GM10248 (cell line): ENCODE results near the gene CFAP100.

Experiments
- CTCF ChIA-PET: fragments of 300-600 bp; sonication (Branson Sonifier 250); formaldehyde crosslinking; extraction: SDS; loops from one replicate; lab custom pipeline; 2021; ENCODE audit warnings: antibody characterized with exemption; lab: Yijun Ruan, JAX
- POLR2A ChIA-PET: fragments of 350-650 bp; sonication (Branson Sonifier 250); formaldehyde crosslinking; extraction: SDS; loops from one replicate; lab custom pipeline; 2020; ENCODE audit warnings: antibody characterized with exemption; lab: Yijun Ruan, JAX
- DNase-seq: peaks from one replicate; pipeline ENCODE4 v3.0.0; 2012; ENCODE audit errors: extremely low spot score
- CTCF ChIP-seq: IDR thresholded peaks from 2 replicates; pipeline ENCODE4 v1.5.1; 2012; ENCODE audit warnings: mild to moderate bottlenecking, low read depth; ENCODE audit errors: extremely low read depth, missing control alignments, control extremely low read depth

CFAP100 gene

GRCh38 chr3:126451511-126451910 is 56.8 kb downstream of the CFAP100 start:
- ChIA-PET CTCF (no interaction called here), POLR2A (no interaction called here)
- TF ChIP-seq CTCF: no peak
- no peak for DNase-seq

GRCh38 chr3:126452213-126452612 is 57.5 kb downstream of the CFAP100 start:
- DNase-seq: no peak
- TF ChIP-seq CTCF: no peak
- ChIA-PET POLR2A (no interaction called here), CTCF (interaction anchor here (0.6 to 1.5 kb wide), 3 partner anchors 13 to 24 kb away, joined by 3 to 4 read pairs (median 3); partner anchors contain the start of gene ZXDC)

DNA sequence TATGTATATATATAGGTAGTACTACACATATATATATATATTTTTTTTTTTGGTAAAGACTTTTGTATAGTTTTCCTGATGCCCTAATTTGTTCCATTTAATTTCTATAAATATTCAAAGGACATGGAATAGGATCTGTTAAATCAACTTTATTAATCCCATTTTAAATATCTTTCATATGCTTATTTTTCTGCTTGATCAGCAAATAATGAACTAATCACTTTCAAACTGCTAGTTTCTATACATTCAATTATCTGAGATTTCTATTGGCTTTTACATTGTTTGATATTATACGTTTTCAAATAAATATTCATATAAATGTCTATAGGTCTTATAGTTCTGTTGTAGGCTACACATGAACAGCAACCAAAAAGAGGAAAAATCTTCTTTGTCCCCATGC is 59.3 kb downstream of the CFAP100 start:
- POLR2A ChIA-PET: no interaction called here
- CTCF ChIA-PET: no interaction called here
- no peak for DNase-seq
- no peak for TF ChIP-seq CTCF

DNA sequence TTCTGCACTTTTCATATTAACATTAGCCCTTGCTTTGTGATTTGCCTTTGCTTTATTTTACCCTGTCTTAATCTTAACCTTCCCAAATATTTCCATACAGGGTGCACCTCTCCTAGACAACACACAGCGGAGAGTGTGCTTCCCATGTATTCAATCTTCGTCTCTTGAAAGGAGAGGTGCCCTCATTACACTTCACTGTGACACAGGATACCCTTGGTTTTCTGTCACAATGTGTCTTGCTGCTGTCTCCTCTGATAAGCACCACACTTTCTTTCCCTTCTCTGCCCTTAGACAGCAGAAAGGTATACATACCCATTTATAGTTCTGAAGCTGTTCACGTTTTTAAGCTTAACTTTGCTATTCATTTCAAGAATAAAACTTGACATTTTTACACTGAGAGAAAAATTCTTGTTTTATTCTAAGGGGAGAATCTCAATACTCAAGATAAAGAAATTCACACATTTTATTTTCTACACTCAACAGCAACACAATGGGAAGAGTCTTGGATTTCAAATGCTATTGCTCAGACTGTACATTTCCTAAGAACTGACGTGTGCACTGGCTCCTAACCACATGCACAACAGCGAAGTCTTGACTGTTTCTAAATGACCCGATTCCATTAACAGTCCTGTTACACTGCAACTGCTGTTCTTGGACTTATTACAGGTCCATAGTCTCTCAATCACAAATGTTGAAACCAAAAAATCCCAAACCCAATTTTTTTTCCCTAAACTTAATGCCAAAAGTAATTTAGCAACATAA is 59.9 kb downstream of the CFAP100 start:
- POLR2A ChIA-PET: no interaction called here
- no peak for DNase-seq
- CTCF ChIA-PET: no interaction called here
- no peak for TF ChIP-seq CTCF

DNA sequence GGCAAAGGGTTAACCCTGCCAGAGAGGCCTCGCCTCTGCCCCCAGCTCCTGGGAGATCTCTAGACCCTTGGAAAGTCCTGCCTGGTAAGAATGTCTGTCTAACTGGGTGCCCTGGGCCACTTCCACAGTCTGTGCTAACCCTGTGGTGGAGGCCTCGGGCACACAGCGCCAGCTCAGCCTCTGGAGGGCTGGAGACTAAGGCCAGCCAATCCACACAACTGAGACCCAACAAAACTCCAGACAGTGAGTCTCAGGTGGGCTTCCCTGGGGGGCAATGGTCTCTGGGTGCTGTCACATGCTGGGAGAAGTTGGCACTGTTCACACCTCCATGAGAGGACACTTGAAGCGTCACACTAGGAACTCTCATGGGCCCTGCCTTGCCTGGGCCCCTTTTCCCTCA is 61.5 kb downstream of the CFAP100 start:
- CTCF ChIA-PET: interaction anchor here (0.8 kb wide), 1 partner anchor 14 kb away, joined by 3 read pairs; no protein-coding TSS in a partner anchor

DNA sequence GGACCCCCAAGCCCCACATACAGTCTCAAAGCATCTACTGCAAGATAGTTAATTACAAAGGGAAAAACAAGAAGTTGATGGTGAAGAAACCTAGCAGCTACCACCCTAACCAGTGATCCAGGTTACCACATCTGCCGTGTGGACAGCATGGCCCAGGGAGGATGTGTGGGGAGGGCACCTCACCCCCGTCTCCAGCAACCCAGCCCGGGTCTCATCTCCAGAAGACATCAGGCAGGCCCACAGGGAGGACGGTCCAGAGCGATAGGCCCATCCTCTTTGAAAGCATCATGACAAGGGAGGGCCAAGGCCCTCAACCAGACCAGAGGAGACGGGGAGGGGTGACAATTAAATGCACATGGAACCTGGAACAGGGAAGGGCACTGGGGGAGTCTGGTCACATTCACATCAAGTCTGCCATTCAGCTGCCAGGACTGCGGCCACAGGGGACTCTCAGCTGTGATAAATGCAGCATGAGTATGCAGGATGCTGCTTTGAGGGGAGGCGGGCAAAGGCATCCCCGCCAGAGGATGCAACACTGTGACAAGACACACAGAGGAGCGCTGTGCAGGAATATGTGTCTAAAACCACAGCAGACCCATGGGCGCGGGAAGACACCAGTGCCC is 62.2 kb downstream of the CFAP100 start:
- POLR2A ChIA-PET: no interaction called here

More for the DNA sequence above, 61.5 kb downstream of the CFAP100 start:
- no peak for TF ChIP-seq CTCF
- POLR2A ChIA-PET: no interaction called here
- no peak for DNase-seq

More for the DNA sequence above, 62.2 kb downstream of the CFAP100 start:
- CTCF ChIA-PET: no interaction called here
- DNase-seq: no peak
- TF ChIP-seq CTCF: no peak
